HepG2 (cell line): ENCODE data around the gene GMEB2. TPM values are rescaled to one million over a fixed set of nuclear protein-coding genes. Genes with fewer than 3 reads are reported as not detected.
A peak's percentile ranks its signal among the peaks of the same experiment; 100 is the strongest.

Experiments used
- ASH2L ChIP-seq: fragments of 300-600, 200-600 bp; sonication (generic); IDR thresholded peaks from 2 replicates; pipeline ENCODE4 v1.7.0; 2017; ENCODE audit warnings: low read depth, mild to moderate bottlenecking, moderate library complexity, mixed read lengths, low read length; ENCODE audit not compliant: insufficient read length
- BCL6 ChIP-seq: IDR thresholded peaks from 2 replicates; pipeline ENCODE4 v1.6.1; 2016; ENCODE audit warnings: missing genetic modification reagents, missing compliant biosample characterization
- GZF1 ChIP-seq: sonication (generic); formaldehyde crosslinking; IDR thresholded peaks from 2 replicates; pipeline ENCODE4 v1.5.1; 2020; ENCODE audit warnings: mild to moderate bottlenecking, missing genetic modification reagents
- JUNB ChIP-seq: sonication (generic); formaldehyde crosslinking; IDR thresholded peaks from 2 replicates; pipeline ENCODE4 v1.8.0; 2022; ENCODE audit warnings: missing genetic modification reagents, mild to moderate bottlenecking, borderline replicate concordance
- PHF20 ChIP-seq: sonication (generic); formaldehyde crosslinking; IDR thresholded peaks from 2 replicates; pipeline ENCODE4 v1.5.0; 2020; ENCODE audit warnings: mild to moderate bottlenecking, missing genetic modification reagents
- POLR2AphosphoS5 ChIP-seq: IDR thresholded peaks from 2 replicates; pipeline ENCODE4 v1.6.1; 2012; ENCODE audit warnings: low read depth, low read length
- YEATS4 ChIP-seq: sonication (generic); formaldehyde crosslinking; IDR thresholded peaks from 2 replicates; pipeline ENCODE4 v1.4.0; 2020; ENCODE audit warnings: missing genetic modification reagents, borderline replicate concordance
- ZBTB21 ChIP-seq: sonication (generic); formaldehyde crosslinking; IDR thresholded peaks from 2 replicates; pipeline ENCODE4 v1.4.0; 2020; ENCODE audit warnings: missing genetic modification reagents
- ZNF263 ChIP-seq: sonication (generic); formaldehyde crosslinking; IDR thresholded peaks from 2 replicates; pipeline ENCODE4 v1.4.0; 2020; ENCODE audit warnings: missing genetic modification reagents
- ZNF333 ChIP-seq: sonication (generic); formaldehyde crosslinking; IDR thresholded peaks from 2 replicates; pipeline ENCODE4 v1.4.0; 2020; ENCODE audit warnings: mild to moderate bottlenecking, missing genetic modification reagents, borderline replicate concordance
- ZNF850 ChIP-seq: sonication (generic); formaldehyde crosslinking; conservative IDR thresholded peaks from 2 replicates; pipeline ENCODE4 v1.9.0; 2021; ENCODE audit warnings: mild to moderate bottlenecking, missing genetic modification reagents
- polyA plus RNA-seq, 8 experiments: library from polyadenylated mRNA; depleted of rRNA in 3 of 8; stranded (reverse) in 7 of 8; unstranded in 1 of 8; fragments of >200 nt; fragmentation: Illumina TruSeq in 4 of 8; extraction: Trizol in 4 of 8; gene quantifications; 2 replicates each; pipeline versions ENCODE4 v1.2.1 to v1.2.3, GENCODE V29; 2011 to 2016; ENCODE audit warnings: low read depth in 4 of 8, missing spikeins in 1 of 8, mixed read lengths in 1 of 8; ENCODE audit not compliant: insufficient read depth in 1 of 8
- total RNA-seq, 5 experiments: library from RNA; depleted of rRNA; stranded (reverse); fragments of >200 nt; fragmentation: Illumina TruSeq; extraction: Trizol; gene quantifications; 2 replicates each; pipeline ENCODE4 v1.2.3, GENCODE V29; 2016; ENCODE audit warnings: low read depth in 1 of 5
- TF ChIP-seq, protein P1 (sequence below): sonication (generic); formaldehyde crosslinking; IDR thresholded peaks from 2 replicates; pipeline ENCODE4 v1.4.0; 2020; ENCODE audit warnings: missing genetic modification reagents
- TF ChIP-seq, protein P2 (sequence below): sonication (generic); formaldehyde crosslinking; IDR thresholded peaks from 2 replicates; pipeline ENCODE4 v1.5.1; 2020; ENCODE audit warnings: mild to moderate bottlenecking, missing genetic modification reagents, borderline replicate concordance
- TF ChIP-seq, protein P3 (sequence below): sonication (generic); formaldehyde crosslinking; IDR thresholded peaks from 2 replicates; pipeline ENCODE4 v1.4.0; 2020; ENCODE audit warnings: missing genetic modification reagents
- TF ChIP-seq, protein P4 (sequence below): IDR thresholded peaks from 2 replicates; pipeline ENCODE4 v1.6.1; 2016; ENCODE audit warnings: control low read depth
- TF ChIP-seq, protein P5 (sequence below): sonication (generic); formaldehyde crosslinking; IDR thresholded peaks from 2 replicates; pipeline ENCODE4 v1.4.0; 2020; ENCODE audit warnings: mild to moderate bottlenecking, missing genetic modification reagents

GMEB2 gene
- total and polyA plus RNA-seq, 2 of the 13 experiments (the other 11 are each of a cell fraction or from before 2014, with no cell fraction given) = 10.6 to 12.4 TPM

DNA sequence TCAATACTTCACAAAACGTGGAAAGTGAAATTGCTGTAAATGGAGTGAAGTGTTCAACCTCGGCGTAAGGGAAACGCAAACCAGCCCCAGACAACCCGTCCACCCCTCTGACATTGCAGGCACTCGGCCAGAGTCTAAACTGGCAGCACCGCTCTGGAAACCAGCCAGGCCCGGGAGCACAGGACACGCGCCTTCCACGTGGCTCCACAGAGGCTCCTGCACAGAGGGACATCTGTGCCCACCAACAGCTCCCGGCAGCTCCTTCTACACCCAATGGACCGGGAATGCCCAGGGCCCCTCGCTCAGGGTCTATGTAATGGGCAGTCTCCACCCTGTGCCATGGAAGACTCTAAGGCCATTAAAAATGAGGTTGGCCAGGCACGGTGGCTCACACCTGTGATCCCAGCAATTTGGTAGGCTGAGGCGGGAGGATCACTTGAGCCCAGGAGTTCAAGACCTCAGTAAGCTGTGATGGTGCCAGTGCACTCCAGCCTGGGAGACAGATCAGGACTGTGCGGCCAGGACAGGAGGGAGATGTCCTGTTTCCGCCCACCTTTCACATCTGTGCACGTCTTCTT lies 49.5 kb downstream of the GMEB2 start (continued):
- TF ChIP-seq, protein P1, sequence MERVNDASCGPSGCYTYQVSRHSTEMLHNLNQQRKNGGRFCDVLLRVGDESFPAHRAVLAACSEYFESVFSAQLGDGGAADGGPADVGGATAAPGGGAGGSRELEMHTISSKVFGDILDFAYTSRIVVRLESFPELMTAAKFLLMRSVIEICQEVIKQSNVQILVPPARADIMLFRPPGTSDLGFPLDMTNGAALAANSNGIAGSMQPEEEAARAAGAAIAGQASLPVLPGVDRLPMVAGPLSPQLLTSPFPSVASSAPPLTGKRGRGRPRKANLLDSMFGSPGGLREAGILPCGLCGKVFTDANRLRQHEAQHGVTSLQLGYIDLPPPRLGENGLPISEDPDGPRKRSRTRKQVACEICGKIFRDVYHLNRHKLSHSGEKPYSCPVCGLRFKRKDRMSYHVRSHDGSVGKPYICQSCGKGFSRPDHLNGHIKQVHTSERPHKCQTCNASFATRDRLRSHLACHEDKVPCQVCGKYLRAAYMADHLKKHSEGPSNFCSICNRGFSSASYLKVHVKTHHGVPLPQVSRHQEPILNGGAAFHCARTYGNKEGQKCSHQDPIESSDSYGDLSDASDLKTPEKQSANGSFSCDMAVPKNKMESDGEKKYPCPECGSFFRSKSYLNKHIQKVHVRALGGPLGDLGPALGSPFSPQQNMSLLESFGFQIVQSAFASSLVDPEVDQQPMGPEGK (CRISPR knock-in tag) = peak; percentile 20; the same call in 1 of the 2 replicates
- TF ChIP-seq, protein P2, sequence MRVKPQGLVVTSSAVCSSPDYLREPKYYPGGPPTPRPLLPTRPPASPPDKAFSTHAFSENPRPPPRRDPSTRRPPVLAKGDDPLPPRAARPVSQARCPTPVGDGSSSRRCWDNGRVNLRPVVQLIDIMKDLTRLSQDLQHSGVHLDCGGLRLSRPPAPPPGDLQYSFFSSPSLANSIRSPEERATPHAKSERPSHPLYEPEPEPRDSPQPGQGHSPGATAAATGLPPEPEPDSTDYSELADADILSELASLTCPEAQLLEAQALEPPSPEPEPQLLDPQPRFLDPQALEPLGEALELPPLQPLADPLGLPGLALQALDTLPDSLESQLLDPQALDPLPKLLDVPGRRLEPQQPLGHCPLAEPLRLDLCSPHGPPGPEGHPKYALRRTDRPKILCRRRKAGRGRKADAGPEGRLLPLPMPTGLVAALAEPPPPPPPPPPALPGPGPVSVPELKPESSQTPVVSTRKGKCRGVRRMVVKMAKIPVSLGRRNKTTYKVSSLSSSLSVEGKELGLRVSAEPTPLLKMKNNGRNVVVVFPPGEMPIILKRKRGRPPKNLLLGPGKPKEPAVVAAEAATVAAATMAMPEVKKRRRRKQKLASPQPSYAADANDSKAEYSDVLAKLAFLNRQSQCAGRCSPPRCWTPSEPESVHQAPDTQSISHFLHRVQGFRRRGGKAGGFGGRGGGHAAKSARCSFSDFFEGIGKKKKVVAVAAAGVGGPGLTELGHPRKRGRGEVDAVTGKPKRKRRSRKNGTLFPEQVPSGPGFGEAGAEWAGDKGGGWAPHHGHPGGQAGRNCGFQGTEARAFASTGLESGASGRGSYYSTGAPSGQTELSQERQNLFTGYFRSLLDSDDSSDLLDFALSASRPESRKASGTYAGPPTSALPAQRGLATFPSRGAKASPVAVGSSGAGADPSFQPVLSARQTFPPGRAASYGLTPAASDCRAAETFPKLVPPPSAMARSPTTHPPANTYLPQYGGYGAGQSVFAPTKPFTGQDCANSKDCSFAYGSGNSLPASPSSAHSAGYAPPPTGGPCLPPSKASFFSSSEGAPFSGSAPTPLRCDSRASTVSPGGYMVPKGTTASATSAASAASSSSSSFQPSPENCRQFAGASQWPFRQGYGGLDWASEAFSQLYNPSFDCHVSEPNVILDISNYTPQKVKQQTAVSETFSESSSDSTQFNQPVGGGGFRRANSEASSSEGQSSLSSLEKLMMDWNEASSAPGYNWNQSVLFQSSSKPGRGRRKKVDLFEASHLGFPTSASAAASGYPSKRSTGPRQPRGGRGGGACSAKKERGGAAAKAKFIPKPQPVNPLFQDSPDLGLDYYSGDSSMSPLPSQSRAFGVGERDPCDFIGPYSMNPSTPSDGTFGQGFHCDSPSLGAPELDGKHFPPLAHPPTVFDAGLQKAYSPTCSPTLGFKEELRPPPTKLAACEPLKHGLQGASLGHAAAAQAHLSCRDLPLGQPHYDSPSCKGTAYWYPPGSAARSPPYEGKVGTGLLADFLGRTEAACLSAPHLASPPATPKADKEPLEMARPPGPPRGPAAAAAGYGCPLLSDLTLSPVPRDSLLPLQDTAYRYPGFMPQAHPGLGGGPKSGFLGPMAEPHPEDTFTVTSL (CRISPR knock-in tag) = 0 out of 2 replicates have a peak, but pooled peaks have one; percentile 27
- TF ChIP-seq GZF1 (CRISPR knock-in tag) (no peak), ZNF850 (CRISPR knock-in tag) (no peak), JUNB (CRISPR knock-in tag) (no peak), POLR2AphosphoS5 (no peak), YEATS4 (CRISPR knock-in tag) (peak; percentile 58; the same call in 1 of the 2 replicates), ZNF263 (CRISPR knock-in tag) (peak; percentile 29; the same call in 1 of the 2 replicates), BCL6 (no peak), PHF20 (0 out of 2 replicates have a peak, but pooled peaks have one; percentile 20), ZNF333 (CRISPR knock-in tag) (peak; percentile 39; the same call in 1 of the 2 replicates), ASH2L (no peak), ZBTB21 (0 out of 2 replicates have a peak, but pooled peaks have one; percentile 26)
- TF ChIP-seq, protein P3, sequence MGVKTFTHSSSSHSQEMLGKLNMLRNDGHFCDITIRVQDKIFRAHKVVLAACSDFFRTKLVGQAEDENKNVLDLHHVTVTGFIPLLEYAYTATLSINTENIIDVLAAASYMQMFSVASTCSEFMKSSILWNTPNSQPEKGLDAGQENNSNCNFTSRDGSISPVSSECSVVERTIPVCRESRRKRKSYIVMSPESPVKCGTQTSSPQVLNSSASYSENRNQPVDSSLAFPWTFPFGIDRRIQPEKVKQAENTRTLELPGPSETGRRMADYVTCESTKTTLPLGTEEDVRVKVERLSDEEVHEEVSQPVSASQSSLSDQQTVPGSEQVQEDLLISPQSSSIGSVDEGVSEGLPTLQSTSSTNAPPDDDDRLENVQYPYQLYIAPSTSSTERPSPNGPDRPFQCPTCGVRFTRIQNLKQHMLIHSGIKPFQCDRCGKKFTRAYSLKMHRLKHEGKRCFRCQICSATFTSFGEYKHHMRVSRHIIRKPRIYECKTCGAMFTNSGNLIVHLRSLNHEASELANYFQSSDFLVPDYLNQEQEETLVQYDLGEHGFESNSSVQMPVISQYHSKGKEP (CRISPR knock-in tag) = no peak
- TF ChIP-seq, protein P4, sequence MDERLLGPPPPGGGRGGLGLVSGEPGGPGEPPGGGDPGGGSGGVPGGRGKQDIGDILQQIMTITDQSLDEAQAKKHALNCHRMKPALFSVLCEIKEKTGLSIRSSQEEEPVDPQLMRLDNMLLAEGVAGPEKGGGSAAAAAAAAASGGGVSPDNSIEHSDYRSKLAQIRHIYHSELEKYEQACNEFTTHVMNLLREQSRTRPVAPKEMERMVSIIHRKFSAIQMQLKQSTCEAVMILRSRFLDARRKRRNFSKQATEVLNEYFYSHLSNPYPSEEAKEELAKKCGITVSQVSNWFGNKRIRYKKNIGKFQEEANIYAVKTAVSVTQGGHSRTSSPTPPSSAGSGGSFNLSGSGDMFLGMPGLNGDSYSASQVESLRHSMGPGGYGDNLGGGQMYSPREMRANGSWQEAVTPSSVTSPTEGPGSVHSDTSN (CRISPR knock-in tag) = peak; percentile 17; the same call in 1 of the 2 replicates
- TF ChIP-seq, protein P5, sequence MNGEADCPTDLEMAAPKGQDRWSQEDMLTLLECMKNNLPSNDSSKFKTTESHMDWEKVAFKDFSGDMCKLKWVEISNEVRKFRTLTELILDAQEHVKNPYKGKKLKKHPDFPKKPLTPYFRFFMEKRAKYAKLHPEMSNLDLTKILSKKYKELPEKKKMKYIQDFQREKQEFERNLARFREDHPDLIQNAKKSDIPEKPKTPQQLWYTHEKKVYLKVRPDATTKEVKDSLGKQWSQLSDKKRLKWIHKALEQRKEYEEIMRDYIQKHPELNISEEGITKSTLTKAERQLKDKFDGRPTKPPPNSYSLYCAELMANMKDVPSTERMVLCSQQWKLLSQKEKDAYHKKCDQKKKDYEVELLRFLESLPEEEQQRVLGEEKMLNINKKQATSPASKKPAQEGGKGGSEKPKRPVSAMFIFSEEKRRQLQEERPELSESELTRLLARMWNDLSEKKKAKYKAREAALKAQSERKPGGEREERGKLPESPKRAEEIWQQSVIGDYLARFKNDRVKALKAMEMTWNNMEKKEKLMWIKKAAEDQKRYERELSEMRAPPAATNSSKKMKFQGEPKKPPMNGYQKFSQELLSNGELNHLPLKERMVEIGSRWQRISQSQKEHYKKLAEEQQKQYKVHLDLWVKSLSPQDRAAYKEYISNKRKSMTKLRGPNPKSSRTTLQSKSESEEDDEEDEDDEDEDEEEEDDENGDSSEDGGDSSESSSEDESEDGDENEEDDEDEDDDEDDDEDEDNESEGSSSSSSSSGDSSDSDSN (CRISPR knock-in tag) = peak; percentile 42; the same call in 1 of the 2 replicates
